Measurements from ENCODE around the gene RASSF5. TPM values are rescaled to one million over a fixed set of nuclear protein-coding genes. Genes with fewer than 3 reads are reported as not detected.
"Not testable (repeated sequence)": the region's sequence is repeated elsewhere in the genome, so short reads cannot be mapped to it uniquely, and the experiment has no call there.

Gene RASSF5
- total RNA-seq, 2 experiments from 2014 or later = 257 to 258 TPM

DNA sequence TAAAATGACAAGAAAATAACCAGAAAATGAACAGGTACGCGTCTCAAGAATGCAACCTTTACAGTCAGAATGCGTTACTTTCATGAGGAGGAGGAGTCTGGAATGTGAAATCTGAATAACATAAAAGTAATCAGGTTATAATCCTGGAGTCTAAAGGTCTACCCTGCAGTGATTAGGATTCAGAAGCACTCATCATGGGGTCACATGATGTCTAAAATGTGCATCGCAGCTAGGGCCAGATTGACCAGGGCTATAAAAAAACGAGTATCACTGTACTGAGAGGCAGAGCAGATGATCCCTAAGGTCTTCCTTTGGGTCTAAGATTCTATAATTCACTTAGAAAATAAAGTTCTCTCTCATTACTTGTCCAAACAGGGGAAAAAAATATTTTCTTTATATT, 97.5 kb downstream of the RASSF5 start:
- H3K4me1 Mint-ChIP-seq (ENCODE audit: low read depth) = peaks cover 32% of the 10 kb centered on the region
- no peak for DNase-seq
- intact Hi-C loops (cut with micrococcal nuclease) = loop anchor here (5.0 kb wide), 1 partner anchor 122 kb away; no protein-coding TSS in a partner anchor
- CTCF ChIA-PET = interaction anchor here (0.7 to 8.0 kb wide), 2 partner anchors 24 to 59 kb away, joined by 3 to 130 read pairs; no protein-coding TSS in a partner anchor
- H3K36me3 Mint-ChIP-seq (ENCODE audit: low read depth) = peaks cover 46% of the 10 kb centered on the region
- no peaks in the 10 kb centered on the region for H3K9me3 Mint-ChIP-seq
- no peak overlapping the region for H3K27ac Mint-ChIP-seq
- H3K27me3 Mint-ChIP-seq (ENCODE audit: low read depth) = no peaks in the 10 kb centered on the region
- no peak overlapping the region for H3K4me3 Mint-ChIP-seq

DNA sequence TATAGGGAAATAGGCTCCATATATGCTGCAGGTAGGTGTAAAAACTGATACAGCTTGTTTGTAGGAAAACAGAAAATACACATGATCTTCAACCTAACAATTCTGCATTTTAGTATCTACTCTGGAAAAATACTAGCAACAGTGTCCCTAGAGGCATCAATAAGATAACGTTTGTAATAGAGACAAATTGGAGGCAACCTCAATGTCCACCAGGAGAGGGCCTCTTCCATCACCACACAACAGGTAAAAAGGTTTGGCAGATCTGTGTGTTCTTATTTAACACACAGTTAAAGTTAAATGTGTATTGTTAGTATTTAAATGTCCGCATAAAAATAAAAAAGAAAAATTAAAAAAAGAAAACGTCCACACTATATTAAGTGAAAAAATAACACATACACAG, 99.5 kb downstream of the RASSF5 start:
- CTCF ChIA-PET = interaction anchor here (0.8 to 8.0 kb wide), 11 partner anchors 13 to 128 kb away, joined by 3 to 130 read pairs (median 5); partner anchors contain the start of genes DYRK3 and RASSF5
- intact Hi-C loops (cut with micrococcal nuclease) = loop anchor here (5.0 kb wide), 1 partner anchor 120 kb away; no protein-coding TSS in a partner anchor
- peak overlapping the region; percentile 41 for H3K27ac Mint-ChIP-seq
- no peak overlapping the region for H3K4me3 Mint-ChIP-seq
- no peak for DNase-seq
- H3K4me1 Mint-ChIP-seq (ENCODE audit: low read depth) = peaks cover 51% of the 10 kb centered on the region
- no peaks in the 10 kb centered on the region for H3K9me3 Mint-ChIP-seq
- no peaks in the 10 kb centered on the region for H3K27me3 Mint-ChIP-seq (ENCODE audit: low read depth)
- H3K36me3 Mint-ChIP-seq (ENCODE audit: low read depth) = peaks cover 59% of the 10 kb centered on the region

- peak overlapping the region; percentile 61 for H3K4me3 Mint-ChIP-seq
- no peaks in the 10 kb centered on the region for H3K27me3 Mint-ChIP-seq (ENCODE audit: low read depth)
- H3K27ac Mint-ChIP-seq = peak overlapping the region; percentile 99
- peak; percentile 83 for DNase-seq
- peaks cover 52% of the 10 kb centered on the region for H3K36me3 Mint-ChIP-seq (ENCODE audit: low read depth)
- CTCF ChIA-PET = interaction anchor here (0.6 to 8.0 kb wide), 21 partner anchors 10 to 375 kb away, joined by 3 to 130 read pairs (median 5); partner anchors contain the start of genes DYRK3 and IKBKE
- peaks cover 53% of the 10 kb centered on the region for H3K4me1 Mint-ChIP-seq (ENCODE audit: low read depth)
- H3K9me3 Mint-ChIP-seq = no peaks in the 10 kb centered on the region
- intact Hi-C loops (cut with micrococcal nuclease) = loop anchor here (1.0 to 5.0 kb wide), 8 partner anchors 27 to 305 kb away; partner anchors contain the start of genes DYRK3 and MAPKAPK2
Observed at GRCh38 chr1:206608108-206608698, 100.9 kb downstream of the RASSF5 start.

DNA sequence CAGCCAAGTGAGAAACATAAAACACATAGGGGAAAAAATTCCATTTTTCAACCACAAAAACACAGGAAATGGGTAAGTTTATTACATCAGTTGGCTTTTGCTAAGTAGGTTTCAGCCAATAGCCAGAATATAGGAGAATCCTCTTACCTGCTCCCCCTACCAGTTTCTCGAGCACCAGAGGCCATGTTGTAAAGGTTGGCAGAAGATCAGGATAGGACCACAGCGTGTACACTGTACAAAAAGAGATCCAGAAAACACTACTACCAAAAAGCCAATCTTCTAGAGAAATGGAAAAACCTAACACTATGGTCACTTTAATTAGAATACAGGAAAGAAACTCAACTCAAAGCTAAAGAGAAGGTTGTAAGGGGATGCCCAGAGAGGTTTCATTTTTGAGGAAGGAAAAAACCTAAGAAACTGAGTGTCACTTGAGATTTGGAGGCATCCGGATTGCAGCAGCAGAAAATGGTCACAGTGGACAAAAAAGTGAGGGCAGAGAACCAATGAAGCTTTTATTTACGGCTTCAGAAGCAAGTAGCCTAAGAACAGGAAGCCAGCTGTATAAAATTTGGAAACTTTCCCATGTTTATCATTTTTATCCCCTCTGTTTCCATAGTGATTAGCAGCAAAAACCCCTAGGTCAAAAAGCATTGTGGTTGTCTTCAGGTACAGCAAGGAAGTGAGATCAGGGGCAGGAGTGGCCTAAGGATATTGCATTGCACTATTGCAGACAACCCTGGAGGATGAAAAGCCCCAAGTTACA, 102.1 kb downstream of the RASSF5 start:
- Mint-ChIP-seq H3K9me3 (no peaks in the 10 kb centered on the region), H3K27ac (peak overlapping the region; percentile 99), H3K4me3 (peak overlapping the region; percentile 61), H3K4me1 (ENCODE audit: low read depth) (peaks cover 53% of the 10 kb centered on the region), H3K27me3 (ENCODE audit: low read depth) (no peaks in the 10 kb centered on the region), H3K36me3 (ENCODE audit: low read depth) (peaks cover 46% of the 10 kb centered on the region)
- peak; percentile 56 for DNase-seq
- CTCF ChIA-PET = interaction anchor here (0.6 to 8.0 kb wide), 25 partner anchors 11 to 811 kb away, joined by 3 to 130 read pairs (median 5); partner anchors contain the start of genes DYRK3 and IKBKE
- intact Hi-C loops (cut with micrococcal nuclease) = loop anchor here (1.0 to 5.0 kb wide), 10 partner anchors 20 to 303 kb away; partner anchors contain the start of genes DYRK3 and MAPKAPK2

- no peaks in the 10 kb centered on the region for H3K9me3 Mint-ChIP-seq
- intact Hi-C loops (cut with micrococcal nuclease) = loop anchor here (1.0 kb wide), 2 partner anchors 23 to 106 kb away; partner anchors contain the start of gene DYRK3
- CTCF ChIA-PET = interaction anchor here (0.6 to 8.0 kb wide), 26 partner anchors 8 to 230 kb away, joined by 3 to 130 read pairs (median 4); partner anchors contain the start of genes DYRK3 and IKBKE
Observed at GRCh38 chr1:206612129-206612876, 105.0 kb downstream of the RASSF5 start, which contains the start of gene EIF2D. Gene EIF2D (minus strand): TSS chr1:206612465. CDS start chr1:206612342, 123 bp downstream.

DNA sequence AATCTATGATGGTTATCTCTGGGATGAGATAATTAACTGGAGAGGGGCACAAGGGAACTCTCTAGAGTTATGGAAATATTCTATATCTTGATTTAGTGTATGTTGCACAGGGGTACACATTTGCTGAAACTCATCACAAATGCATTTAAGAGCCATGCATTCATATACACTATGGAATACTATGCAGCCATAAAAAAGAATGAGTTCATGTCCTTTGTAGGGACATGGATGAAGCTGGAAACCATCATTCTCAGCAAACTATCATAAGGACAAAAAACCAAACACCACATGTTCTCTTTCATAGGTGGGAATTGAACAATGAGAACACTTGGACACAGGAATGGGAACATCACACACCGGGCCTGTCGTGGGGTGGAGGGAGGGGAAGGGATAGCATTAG, 119.1 kb downstream of the RASSF5 start:
- intact Hi-C loops (cut with micrococcal nuclease); H3K9me3 Mint-ChIP-seq; H3K27me3 Mint-ChIP-seq (ENCODE audit: low read depth); H3K4me1 Mint-ChIP-seq (ENCODE audit: low read depth); DNase-seq; H3K36me3 Mint-ChIP-seq (ENCODE audit: low read depth); H3K4me3 Mint-ChIP-seq; H3K27ac Mint-ChIP-seq: not testable (repeated sequence)
- CTCF ChIA-PET = interaction anchor here (1.6 to 7.0 kb wide), 2 partner anchors 39 to 44 kb away, joined by 4 to 118 read pairs; no protein-coding TSS in a partner anchor

More at GRCh38 chr1:206612129-206612876, 105.0 kb downstream of the RASSF5 start, which contains the start of gene EIF2D:
- DNase-seq = peak; percentile 95
- H3K4me3 Mint-ChIP-seq = peak within 1 kb of the TSS; percentile 92
- peaks cover 44% of the 10 kb centered on the region for H3K4me1 Mint-ChIP-seq (ENCODE audit: low read depth)
- peaks cover 32% of the 10 kb centered on the region for H3K36me3 Mint-ChIP-seq (ENCODE audit: low read depth)
- no peaks in the 10 kb centered on the region for H3K27me3 Mint-ChIP-seq (ENCODE audit: low read depth)
- peak within 1 kb of the TSS; percentile 99 for H3K27ac Mint-ChIP-seq

- H3K9me3 Mint-ChIP-seq = no peaks in the 10 kb centered on the region
- intact Hi-C loops (cut with micrococcal nuclease) = no loop called here
- H3K36me3 Mint-ChIP-seq (ENCODE audit: low read depth) = no peaks in the 10 kb centered on the region
- H3K27me3 Mint-ChIP-seq (ENCODE audit: low read depth) = peaks cover 13% of the 10 kb centered on the region
- DNase-seq = no peak
- no peak overlapping the region for H3K4me3 Mint-ChIP-seq
- no peaks in the 10 kb centered on the region for H3K4me1 Mint-ChIP-seq (ENCODE audit: low read depth)
- H3K27ac Mint-ChIP-seq = no peak overlapping the region
- CTCF ChIA-PET = interaction anchor here (0.6 to 7.0 kb wide), 6 partner anchors 21 to 283 kb away, joined by 3 to 118 read pairs (median 9); no protein-coding TSS in a partner anchor
Observed at GRCh38 chr1:206628916-206629315, 121.6 kb downstream of the RASSF5 start.

DNA sequence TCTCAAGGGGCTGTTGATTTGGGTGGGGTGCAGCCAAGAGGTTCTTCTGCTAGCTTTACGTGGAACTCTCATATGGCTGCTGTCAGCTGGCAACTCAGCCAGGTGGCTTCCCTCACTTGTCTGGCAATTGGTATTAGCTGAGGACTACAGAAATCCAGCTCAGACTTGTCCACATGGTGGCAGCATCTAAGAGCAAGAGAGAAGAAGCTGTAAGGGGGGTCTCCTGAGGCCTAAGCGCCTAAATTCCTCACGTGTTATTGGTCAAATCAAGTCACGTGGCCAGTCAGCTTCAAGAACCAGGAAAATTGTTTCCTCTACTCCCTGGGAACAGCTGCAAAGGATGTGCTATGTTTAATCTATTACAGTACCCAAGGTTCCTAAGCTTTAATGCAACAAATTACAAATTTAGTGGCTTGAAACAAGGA, 123.8 kb downstream of the RASSF5 start:
- Mint-ChIP-seq H3K9me3 (no peaks in the 10 kb centered on the region), H3K27ac (no peak overlapping the region), H3K36me3 (ENCODE audit: low read depth) (no peaks in the 10 kb centered on the region), H3K27me3 (ENCODE audit: low read depth) (peaks cover 13% of the 10 kb centered on the region), H3K4me3 (no peak overlapping the region), H3K4me1 (ENCODE audit: low read depth) (peaks cover 13% of the 10 kb centered on the region)
- intact Hi-C loops (cut with micrococcal nuclease) = no loop called here
- CTCF ChIA-PET = interaction anchor here (0.6 to 7.0 kb wide), 26 partner anchors 9 to 492 kb away, joined by 3 to 118 read pairs (median 4); partner anchors contain the start of gene EIF2D
- peak; percentile 60 for DNase-seq

DNA sequence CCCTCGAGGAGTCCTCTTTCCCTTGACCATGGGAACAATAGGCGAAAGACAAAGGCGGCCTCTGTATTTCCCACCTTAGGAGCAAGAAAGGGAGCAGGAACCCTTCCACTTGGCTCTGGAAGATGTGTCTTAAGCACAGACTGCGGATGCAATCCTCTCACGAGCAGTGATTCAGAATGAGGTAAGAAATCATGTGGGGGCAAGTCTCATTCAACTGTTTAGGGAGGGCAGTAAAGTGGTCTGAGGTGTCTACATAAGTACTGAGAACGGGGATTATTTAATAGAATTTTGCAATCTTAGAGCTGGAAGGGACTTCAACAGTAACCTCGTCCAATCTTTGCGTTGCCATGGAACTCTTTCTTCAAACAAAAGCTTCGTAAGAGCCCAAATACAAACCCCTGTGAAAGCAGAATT, 126.4 kb downstream of the RASSF5 start:
- H3K27ac Mint-ChIP-seq = no peak overlapping the region
- H3K36me3 Mint-ChIP-seq (ENCODE audit: low read depth) = peaks cover under 1% of the 10 kb centered on the region
- intact Hi-C loops (cut with micrococcal nuclease) = loop anchor here (1.0 to 2.0 kb wide), 6 partner anchors 25 to 349 kb away; no protein-coding TSS in a partner anchor
- CTCF ChIA-PET = interaction anchor here (1.1 to 6.6 kb wide), 7 partner anchors 12 to 278 kb away, joined by 3 to 133 read pairs (median 14); no protein-coding TSS in a partner anchor
- H3K9me3 Mint-ChIP-seq = no peaks in the 10 kb centered on the region
- DNase-seq = no peak
- no peak overlapping the region for H3K4me3 Mint-ChIP-seq
- H3K4me1 Mint-ChIP-seq (ENCODE audit: low read depth) = peaks cover 27% of the 10 kb centered on the region
- peaks cover 18% of the 10 kb centered on the region for H3K27me3 Mint-ChIP-seq (ENCODE audit: low read depth)

- Mint-ChIP-seq H3K4me3 (peak overlapping the region; percentile 83), H3K27me3 (ENCODE audit: low read depth) (peaks cover 19% of the 10 kb centered on the region), H3K36me3 (ENCODE audit: low read depth) (peaks cover 4% of the 10 kb centered on the region), H3K27ac (peak overlapping the region; percentile 92), H3K4me1 (ENCODE audit: low read depth) (peaks cover 27% of the 10 kb centered on the region), H3K9me3 (no peaks in the 10 kb centered on the region)
- DNase-seq = peak; percentile 87
- intact Hi-C loops (cut with micrococcal nuclease) = loop anchor here (1.0 to 2.0 kb wide), 10 partner anchors 22 to 348 kb away; partner anchors contain the start of genes EIF2D and MAPKAPK2
- CTCF ChIA-PET = interaction anchor here (0.7 to 6.6 kb wide), 27 partner anchors 11 to 348 kb away, joined by 3 to 133 read pairs (median 5); partner anchors contain the start of gene EIF2D
Observed at GRCh38 chr1:206634365-206635079, 127.2 kb downstream of the RASSF5 start.
